SU-DHL-6 (cell line): ENCODE measurements around the gene ATG13.

Experiments used
- CTCF ChIP-seq: fragments of 200-600 bp; sonication (generic); IDR thresholded peaks from one replicate; pipeline ENCODE4 v1.5.1; 2017; ENCODE audit warnings: antibody characterized with exemption, mild to moderate bottlenecking, low read length, moderate library complexity; ENCODE audit not compliant: insufficient read depth, poor library complexity, severe bottlenecking
- EZH2phosphoT487 ChIP-seq: fragments of 200-600 bp; sonication (generic), shearing (Covaris generic); conservative IDR thresholded peaks from 2 replicates; pipeline ENCODE4 v1.6.1; 2018; ENCODE audit warnings: mild to moderate bottlenecking, antibody characterized with exemption, low read length, moderate library complexity, mixed read lengths

- TF ChIP-seq CTCF (no peak), EZH2phosphoT487 (no peak)
These were observed 16.2 kb downstream of the ATG13 start for GRCh38 chr11:46633291-46634217.
